Transverse colon (tissue), 3 donors: ENCODE measurements around the gene PCNX1.

Experiments used
- POLR2A ChIP-seq: fragments of 450-650 bp; IDR thresholded peaks from one replicate; pipeline ENCODE4 v1.6.1; 2016; ENCODE audit warnings: antibody characterized with exemption, mild to moderate bottlenecking, moderate library complexity
- TF ChIP-seq, protein P1 (sequence below), 5 experiments: fragments of 200-600 bp in 3 of 5; fragments of 450-650 bp in 2 of 5; sonication (generic) in 3 of 5; IDR thresholded peaks; 1 replicate in 2 of 5; 2 replicates in 3 of 5; pipeline ENCODE4 v1.5.1; 2016 to 2017; ENCODE audit warnings: antibody characterized with exemption in 5 of 5, inconsistent platforms in 3 of 5, mild to moderate bottlenecking in 2 of 5, moderate library complexity in 1 of 5

GRCh38 chr14:70897464-70897863 lies 9.8 kb upstream of the PCNX1 start:
- TF ChIP-seq, protein P1, sequence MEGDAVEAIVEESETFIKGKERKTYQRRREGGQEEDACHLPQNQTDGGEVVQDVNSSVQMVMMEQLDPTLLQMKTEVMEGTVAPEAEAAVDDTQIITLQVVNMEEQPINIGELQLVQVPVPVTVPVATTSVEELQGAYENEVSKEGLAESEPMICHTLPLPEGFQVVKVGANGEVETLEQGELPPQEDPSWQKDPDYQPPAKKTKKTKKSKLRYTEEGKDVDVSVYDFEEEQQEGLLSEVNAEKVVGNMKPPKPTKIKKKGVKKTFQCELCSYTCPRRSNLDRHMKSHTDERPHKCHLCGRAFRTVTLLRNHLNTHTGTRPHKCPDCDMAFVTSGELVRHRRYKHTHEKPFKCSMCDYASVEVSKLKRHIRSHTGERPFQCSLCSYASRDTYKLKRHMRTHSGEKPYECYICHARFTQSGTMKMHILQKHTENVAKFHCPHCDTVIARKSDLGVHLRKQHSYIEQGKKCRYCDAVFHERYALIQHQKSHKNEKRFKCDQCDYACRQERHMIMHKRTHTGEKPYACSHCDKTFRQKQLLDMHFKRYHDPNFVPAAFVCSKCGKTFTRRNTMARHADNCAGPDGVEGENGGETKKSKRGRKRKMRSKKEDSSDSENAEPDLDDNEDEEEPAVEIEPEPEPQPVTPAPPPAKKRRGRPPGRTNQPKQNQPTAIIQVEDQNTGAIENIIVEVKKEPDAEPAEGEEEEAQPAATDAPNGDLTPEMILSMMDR (IDR thresholded peaks at IDR 0.05): no peak
- no peak for TF ChIP-seq POLR2A
